HCT116 (cell line): Measurements from ENCODE around the gene FAM135A. TPM values are rescaled to one million over a fixed set of nuclear protein-coding genes. Genes with fewer than 3 reads are reported as not detected.

ENCODE experiments used
- ATAC-seq: fragments of 200-7000 bp; cut with Tn5 transposase; 2 replicates; pipeline ENCODE4 v1.9.1; 2020; ENCODE audit warnings: mild to moderate bottlenecking, moderate library complexity
- BruUV-seq: library from RNA; stranded (reverse); fragments of 400-500 nt; replicated peaks from 2 replicates; lab custom pipeline; 2021; lab: Mats Ljungman, UMichigan
- CTCF ChIA-PET: fragments of 300-600 bp; sonication (Branson Sonifier 250); formaldehyde crosslinking; loops from one replicate; lab custom pipeline; 2021; ENCODE audit warnings: antibody characterized with exemption; lab: Charles Lee
- POLR2A ChIA-PET: fragments of 300-600, 350-600 bp; sonication (Branson Sonifier 250); formaldehyde crosslinking; loops from one replicate; lab custom pipeline; 2021; ENCODE audit warnings: antibody characterized with exemption; lab: Charles Lee
- RAD21 ChIA-PET, 2 experiments: fragments of 300-600 bp; sonication (Branson Sonifier 250); formaldehyde crosslinking; loops; one replicate each; lab custom pipeline; 2023; ENCODE audit warnings: low total read pairs in 2 of 2; ENCODE audit not compliant: uncharacterized antibody in 2 of 2, unreplicated experiment in 2 of 2, low non-redundant PET in 1 of 2; lab: Charles Lee
- DNase-seq: peaks from one replicate; pipeline ENCODE4 v3.0.0-alpha.2; 2010; ENCODE audit warnings: low read depth, low spot score
- H2AFZ ChIP-seq: fragments of 200-600 bp; shearing (Covaris generic), sonication (generic); 2 replicates; pipeline ENCODE4 v1.6.1; 2017; ENCODE audit warnings: low read depth, mixed run types, mixed read lengths, antibody characterized with exemption, low read length; ENCODE audit not compliant: poor library complexity, severe bottlenecking
- H3K27ac ChIP-seq: 2 replicates; pipeline ENCODE4 v1.5.1; 2012; ENCODE audit warnings: low read depth, low read length
- H3K27me3 ChIP-seq: fragments of 200-600 bp; sonication (generic); 2 replicates; pipeline ENCODE4 v1.6.1; 2016; ENCODE audit warnings: mixed run types, low read length, mixed read lengths; ENCODE audit not compliant: insufficient read depth
- H3K36me3 ChIP-seq, 2 experiments: fragments of 200-500 bp in 1 of 2; fragments of 200-600 bp in 1 of 2; sonication (Bioruptor generic) in 1 of 2; sonication (generic) in 1 of 2; 2 replicates each; pipeline versions ENCODE4 v1.5.1 to v1.6.1; 2014 to 2016; ENCODE audit warnings: low read length in 2 of 2, inconsistent platforms in 1 of 2, mixed read lengths in 1 of 2, mixed run types in 1 of 2; ENCODE audit not compliant: insufficient read depth in 2 of 2, control insufficient read depth in 1 of 2
- H3K4me1 ChIP-seq, 2 experiments: fragments of 200-600 bp in 1 of 2; sonication (generic) in 1 of 2; 2 replicates each; pipeline versions ENCODE4 v1.5.1 to v1.6.1; 2012 to 2017; ENCODE audit warnings: low read length in 2 of 2, inconsistent platforms in 1 of 2, mild to moderate bottlenecking in 1 of 2, mixed read lengths in 1 of 2, mixed run types in 1 of 2, moderate library complexity in 1 of 2; ENCODE audit not compliant: insufficient read depth in 2 of 2, control insufficient read depth in 1 of 2
- H3K4me2 ChIP-seq: fragments of 200-600 bp; sonication (generic); 2 replicates; pipeline ENCODE4 v1.6.1; 2017; ENCODE audit warnings: mixed run types, low read length, mixed read lengths
- H3K4me3 ChIP-seq, 2 experiments: fragments of 200-600 bp in 1 of 2; sonication (generic) in 1 of 2; replicated peaks in 1 of 2; 2 replicates each; pipeline ENCODE4 v1.5.1; 2011 to 2016; ENCODE audit warnings: low read length in 2 of 2, control low read depth in 1 of 2, low read depth in 1 of 2, mild to moderate bottlenecking in 1 of 2, mixed read lengths in 1 of 2, mixed run types in 1 of 2
- H3K79me2 ChIP-seq: fragments of 200-600 bp; sonication (generic); 2 replicates; pipeline ENCODE4 v1.6.1; 2017; ENCODE audit warnings: mild to moderate bottlenecking, mixed run types, low read length, moderate library complexity, mixed read lengths; ENCODE audit not compliant: insufficient read depth
- H3K9ac ChIP-seq: fragments of 200-600 bp; sonication (generic); 2 replicates; pipeline ENCODE4 v1.6.1; 2016; ENCODE audit warnings: low read length, mixed read lengths
- H3K9me2 ChIP-seq: fragments of 200-600 bp; sonication (generic), shearing (Covaris generic); 2 replicates; pipeline ENCODE4 v1.6.1; 2017; ENCODE audit warnings: mixed run types, mild to moderate bottlenecking, moderate library complexity; ENCODE audit not compliant: insufficient read depth
- H3K9me3 ChIP-seq, 2 experiments: fragments of 200-500 bp in 1 of 2; fragments of 200-600 bp in 1 of 2; sonication (Bioruptor generic) in 1 of 2; sonication (generic) in 1 of 2; 2 replicates each; pipeline ENCODE4 v1.6.1; 2014 to 2017; ENCODE audit warnings: low read length in 2 of 2, mixed read lengths in 2 of 2, inconsistent platforms in 1 of 2, low read depth in 1 of 2, mild to moderate bottlenecking in 1 of 2, mixed run types in 1 of 2, moderate library complexity in 1 of 2; ENCODE audit not compliant: control insufficient read depth in 1 of 2, insufficient read depth in 1 of 2
- H4K20me1 ChIP-seq: fragments of 200-600 bp; sonication (generic), shearing (Covaris generic); 2 replicates; pipeline ENCODE4 v1.6.1; 2017; ENCODE audit warnings: mixed run types, mild to moderate bottlenecking, moderate library complexity; ENCODE audit not compliant: insufficient read depth
- CBX3 ChIP-seq: IDR thresholded peaks from 2 replicates; pipeline ENCODE4 v1.6.1; 2012; ENCODE audit warnings: low read depth
- CEBPB ChIP-seq: IDR thresholded peaks from 2 replicates; pipeline ENCODE4 v1.6.1; 2012; ENCODE audit warnings: low read depth
- EGR1 ChIP-seq: IDR thresholded peaks from 2 replicates; pipeline ENCODE4 v1.6.1; 2012; ENCODE audit warnings: low read depth
- ELF1 ChIP-seq: IDR thresholded peaks from 2 replicates; pipeline ENCODE4 v1.6.1; 2012; ENCODE audit warnings: low read depth, borderline replicate concordance
- EZH2 ChIP-seq: fragments of 200-600 bp; sonication (generic); IDR thresholded peaks from 2 replicates; pipeline ENCODE4 v1.6.1; 2017; ENCODE audit warnings: antibody characterized with exemption, mixed run types
- FOSL1 ChIP-seq: IDR thresholded peaks from 2 replicates; pipeline ENCODE4 v1.6.1; 2012; ENCODE audit warnings: low read depth
- JUND ChIP-seq: IDR thresholded peaks from 2 replicates; pipeline ENCODE4 v1.6.1; 2012
- MAX ChIP-seq: IDR thresholded peaks from 2 replicates; pipeline ENCODE4 v1.6.1; 2012
- RAD21 ChIP-seq: IDR thresholded peaks from 2 replicates; pipeline ENCODE4 v1.6.1; 2012; ENCODE audit warnings: low read depth, mild to moderate bottlenecking
- SIN3A ChIP-seq: IDR thresholded peaks from 2 replicates; pipeline ENCODE4 v1.6.1; 2012; ENCODE audit warnings: low read depth
- SP1 ChIP-seq: IDR thresholded peaks from 2 replicates; pipeline ENCODE4 v1.6.1; 2012; ENCODE audit warnings: low read depth
- SRF ChIP-seq: IDR thresholded peaks from 2 replicates; pipeline ENCODE4 v1.6.1; 2012; ENCODE audit warnings: low read depth
- TCF7L2 ChIP-seq: IDR thresholded peaks from 2 replicates; pipeline ENCODE4 v1.7.0; 2011; ENCODE audit warnings: borderline replicate concordance, inconsistent platforms; ENCODE audit not compliant: insufficient read depth, insufficient read length; ENCODE audit errors: extremely low read depth
- ZBTB33 ChIP-seq: IDR thresholded peaks from 2 replicates; pipeline ENCODE4 v1.6.1; 2011; ENCODE audit warnings: mild to moderate bottlenecking, low read length, moderate library complexity; ENCODE audit not compliant: insufficient replicate concordance; ENCODE audit errors: extremely low read depth
- ZFX ChIP-seq: fragments of 450-650 bp; IDR thresholded peaks from 2 replicates; pipeline ENCODE4 v1.6.1; 2017
- ZNF274 ChIP-seq: fragments of 200-500 bp; sonication (Bioruptor generic); IDR thresholded peaks from 2 replicates; pipeline ENCODE4 v1.6.1; 2014; ENCODE audit warnings: mild to moderate bottlenecking, low read depth, low read length, inconsistent platforms
- intact Hi-C: fragments of 100-400 bp; cut with micrococcal nuclease; formaldehyde crosslinking; loops from 2 replicates; pipeline ENCODE4 v1.10.0; 2022
- total RNA-seq: library from RNA; stranded (reverse); gene quantifications from one replicate; pipeline ENCODE4 v1.2.1, GENCODE V29; 2021; ENCODE audit not compliant: unreplicated experiment
- TF ChIP-seq, protein P1 (sequence below): IDR thresholded peaks from 2 replicates; pipeline ENCODE4 v1.6.1; 2012; ENCODE audit warnings: low read depth
- TF ChIP-seq, protein P2 (sequence below), 3 experiments: fragments of 200-600 bp in 1 of 3; sonication (generic) in 1 of 3; IDR thresholded peaks in 2 of 3; conservative IDR thresholded peaks in 1 of 3; 2 replicates each; pipeline ENCODE4 v1.5.1; 2012 to 2017; ENCODE audit warnings: low read depth in 2 of 3, low read length in 2 of 3, antibody characterized with exemption in 1 of 3, borderline replicate concordance in 1 of 3, control low read depth in 1 of 3, mild to moderate bottlenecking in 1 of 3, mixed read lengths in 1 of 3, mixed run types in 1 of 3, moderate library complexity in 1 of 3; ENCODE audit not compliant: insufficient read depth in 1 of 3
- TF ChIP-seq, protein P3 (sequence below): IDR thresholded peaks from 2 replicates; pipeline ENCODE4 v1.6.1; 2012

The FAM135A gene
- total RNA-seq, 1 experiment from 2014 or later: 20.8 TPM

DNA sequence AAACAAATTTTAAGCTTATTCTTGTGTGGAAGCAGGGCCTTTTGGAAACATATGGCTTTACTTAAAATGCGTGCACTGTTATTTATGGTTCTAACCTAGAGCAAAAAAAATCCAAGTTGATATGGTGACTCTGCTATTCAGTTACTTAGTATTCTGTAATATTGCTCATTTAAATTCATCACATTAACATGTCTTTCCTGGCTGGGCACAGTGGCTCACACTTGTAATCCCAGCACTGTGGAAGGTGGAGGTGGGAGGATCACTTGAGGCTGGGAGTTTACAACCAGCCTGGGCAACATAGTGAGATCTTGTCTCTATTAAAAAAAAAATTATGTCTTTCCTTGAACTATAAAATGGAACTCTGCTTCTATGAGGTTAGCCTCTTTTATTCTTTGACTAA lies 95.6 kb downstream of the FAM135A start:
- Histone ChIP-seq H3K4me1 (no peaks in the 10 kb centered on the region), H3K36me3 (peaks cover 4 to 7% of the 10 kb centered on the region in 2 experiments; a peak in 3 of 4 replicates), H3K9me2 (no peaks in the 10 kb centered on the region), H3K4me3 (no peak overlapping the region), H4K20me1 (no peaks in the 10 kb centered on the region), H3K27me3 (no peaks in the 10 kb centered on the region), H3K79me2 (no peaks in the 10 kb centered on the region), H3K27ac (no peak overlapping the region), H3K4me2 (no peak overlapping the region), H2AFZ (no peak overlapping the region), H3K9me3 (peaks cover 2 to 3% of the 10 kb centered on the region in 2 experiments; a peak in 2 of 4 replicates), H3K9ac (no peak overlapping the region)
- ChIA-PET RAD21 (no interaction called here), POLR2A (no interaction called here), CTCF (no interaction called here)
- DNase-seq (no peak), ATAC-seq (no peak)
- TF ChIP-seq EGR1 (no peak), EZH2 (no peak), ZFX (no peak), CBX3 (no peak), SIN3A (no peak), SP1 (no peak), FOSL1 (no peak), ELF1 (no peak), SRF (no peak), TCF7L2 (no peak), ZBTB33 (no peak), CEBPB (no peak), MAX (no peak), RAD21 (no peak), JUND (no peak), ZNF274 (no peak)
- TF ChIP-seq, protein P1, sequence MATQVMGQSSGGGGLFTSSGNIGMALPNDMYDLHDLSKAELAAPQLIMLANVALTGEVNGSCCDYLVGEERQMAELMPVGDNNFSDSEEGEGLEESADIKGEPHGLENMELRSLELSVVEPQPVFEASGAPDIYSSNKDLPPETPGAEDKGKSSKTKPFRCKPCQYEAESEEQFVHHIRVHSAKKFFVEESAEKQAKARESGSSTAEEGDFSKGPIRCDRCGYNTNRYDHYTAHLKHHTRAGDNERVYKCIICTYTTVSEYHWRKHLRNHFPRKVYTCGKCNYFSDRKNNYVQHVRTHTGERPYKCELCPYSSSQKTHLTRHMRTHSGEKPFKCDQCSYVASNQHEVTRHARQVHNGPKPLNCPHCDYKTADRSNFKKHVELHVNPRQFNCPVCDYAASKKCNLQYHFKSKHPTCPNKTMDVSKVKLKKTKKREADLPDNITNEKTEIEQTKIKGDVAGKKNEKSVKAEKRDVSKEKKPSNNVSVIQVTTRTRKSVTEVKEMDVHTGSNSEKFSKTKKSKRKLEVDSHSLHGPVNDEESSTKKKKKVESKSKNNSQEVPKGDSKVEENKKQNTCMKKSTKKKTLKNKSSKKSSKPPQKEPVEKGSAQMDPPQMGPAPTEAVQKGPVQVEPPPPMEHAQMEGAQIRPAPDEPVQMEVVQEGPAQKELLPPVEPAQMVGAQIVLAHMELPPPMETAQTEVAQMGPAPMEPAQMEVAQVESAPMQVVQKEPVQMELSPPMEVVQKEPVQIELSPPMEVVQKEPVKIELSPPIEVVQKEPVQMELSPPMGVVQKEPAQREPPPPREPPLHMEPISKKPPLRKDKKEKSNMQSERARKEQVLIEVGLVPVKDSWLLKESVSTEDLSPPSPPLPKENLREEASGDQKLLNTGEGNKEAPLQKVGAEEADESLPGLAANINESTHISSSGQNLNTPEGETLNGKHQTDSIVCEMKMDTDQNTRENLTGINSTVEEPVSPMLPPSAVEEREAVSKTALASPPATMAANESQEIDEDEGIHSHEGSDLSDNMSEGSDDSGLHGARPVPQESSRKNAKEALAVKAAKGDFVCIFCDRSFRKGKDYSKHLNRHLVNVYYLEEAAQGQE: no peak
- TF ChIP-seq, protein P2, sequence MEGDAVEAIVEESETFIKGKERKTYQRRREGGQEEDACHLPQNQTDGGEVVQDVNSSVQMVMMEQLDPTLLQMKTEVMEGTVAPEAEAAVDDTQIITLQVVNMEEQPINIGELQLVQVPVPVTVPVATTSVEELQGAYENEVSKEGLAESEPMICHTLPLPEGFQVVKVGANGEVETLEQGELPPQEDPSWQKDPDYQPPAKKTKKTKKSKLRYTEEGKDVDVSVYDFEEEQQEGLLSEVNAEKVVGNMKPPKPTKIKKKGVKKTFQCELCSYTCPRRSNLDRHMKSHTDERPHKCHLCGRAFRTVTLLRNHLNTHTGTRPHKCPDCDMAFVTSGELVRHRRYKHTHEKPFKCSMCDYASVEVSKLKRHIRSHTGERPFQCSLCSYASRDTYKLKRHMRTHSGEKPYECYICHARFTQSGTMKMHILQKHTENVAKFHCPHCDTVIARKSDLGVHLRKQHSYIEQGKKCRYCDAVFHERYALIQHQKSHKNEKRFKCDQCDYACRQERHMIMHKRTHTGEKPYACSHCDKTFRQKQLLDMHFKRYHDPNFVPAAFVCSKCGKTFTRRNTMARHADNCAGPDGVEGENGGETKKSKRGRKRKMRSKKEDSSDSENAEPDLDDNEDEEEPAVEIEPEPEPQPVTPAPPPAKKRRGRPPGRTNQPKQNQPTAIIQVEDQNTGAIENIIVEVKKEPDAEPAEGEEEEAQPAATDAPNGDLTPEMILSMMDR (IDR thresholded peaks at IDR 0.05 in 2 of 3, conservative IDR thresholded peaks at IDR 0.05 in 1 of 3; ENCODE audit: borderline replicate concordance in 1 of 3, insufficient read depth in 1 of 3, low read depth in 2 of 3, low read length in 2 of 3): no peak
- TF ChIP-seq, protein P3, sequence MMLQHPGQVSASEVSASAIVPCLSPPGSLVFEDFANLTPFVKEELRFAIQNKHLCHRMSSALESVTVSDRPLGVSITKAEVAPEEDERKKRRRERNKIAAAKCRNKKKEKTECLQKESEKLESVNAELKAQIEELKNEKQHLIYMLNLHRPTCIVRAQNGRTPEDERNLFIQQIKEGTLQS: no peak
- intact Hi-C loops: no loop called here
- no TSS peak for BruUV-seq
